Mesenchymal stem cell (in vitro differentiated cells and primary cell): ENCODE measurements around the gene MICAL2.

Experiments used
- DNase-seq: peaks from one replicate; pipeline ENCODE4 v3.0.0-alpha.2; 2013
- H2AFZ ChIP-seq: one replicate; pipeline ENCODE4 v1.6.1; 2013; ENCODE audit warnings: low read depth, mild to moderate bottlenecking, control low read depth, inconsistent platforms, low read length, moderate library complexity
- H2AK5ac ChIP-seq: 2 replicates; pipeline ENCODE4 v1.6.1; 2013; ENCODE audit warnings: low read length, moderate library complexity, mild to moderate bottlenecking, inconsistent platforms; ENCODE audit not compliant: severe bottlenecking
- H2BK120ac ChIP-seq: one replicate; pipeline ENCODE4 v1.6.1; 2013; ENCODE audit warnings: low read depth, mild to moderate bottlenecking, inconsistent platforms, low read length, moderate library complexity
- H2BK12ac ChIP-seq, 2 experiments: one replicate each; pipeline ENCODE4 v1.6.1; 2013; ENCODE audit warnings: inconsistent platforms in 2 of 2, low read length in 2 of 2, mild to moderate bottlenecking in 2 of 2, moderate library complexity in 2 of 2, control low read depth in 1 of 2
- H2BK15ac ChIP-seq: one replicate; pipeline ENCODE4 v1.6.1; 2013; ENCODE audit warnings: mild to moderate bottlenecking, low read depth, inconsistent platforms; ENCODE audit not compliant: poor library complexity, severe bottlenecking
- H2BK5ac ChIP-seq: 2 replicates; pipeline ENCODE4 v1.6.1; 2013; ENCODE audit warnings: low read depth, mild to moderate bottlenecking, low read length, control low read depth, inconsistent platforms; ENCODE audit not compliant: poor library complexity, severe bottlenecking
- H3K14ac ChIP-seq, 2 experiments: one replicate each; pipeline ENCODE4 v1.6.1; 2013; ENCODE audit warnings: inconsistent platforms in 2 of 2, low read length in 2 of 2, control low read depth in 1 of 2, mild to moderate bottlenecking in 1 of 2, moderate library complexity in 1 of 2
- H3K18ac ChIP-seq, 2 experiments: one replicate each; pipeline ENCODE4 v1.6.1; 2013; ENCODE audit warnings: inconsistent platforms in 2 of 2, low read length in 2 of 2, control low read depth in 1 of 2, low read depth in 1 of 2, mild to moderate bottlenecking in 1 of 2
- H3K23ac ChIP-seq, 2 experiments: one replicate each; pipeline ENCODE4 v1.6.1; 2013; ENCODE audit warnings: inconsistent platforms in 2 of 2, low read length in 2 of 2, mild to moderate bottlenecking in 2 of 2, moderate library complexity in 2 of 2, control low read depth in 1 of 2
- H3K27ac ChIP-seq: 2 replicates; pipeline ENCODE4 v1.5.1; 2013; ENCODE audit warnings: mild to moderate bottlenecking, moderate library complexity, low read length, control low read depth, inconsistent platforms; ENCODE audit not compliant: poor library complexity, severe bottlenecking
- H3K27me3 ChIP-seq, 2 experiments: 2 replicates each; pipeline versions ENCODE4 v1.6.1 to v1.7.0; 2013; ENCODE audit warnings: low read length in 2 of 2, mild to moderate bottlenecking in 2 of 2, moderate library complexity in 2 of 2, control low read depth in 1 of 2, inconsistent platforms in 1 of 2; ENCODE audit not compliant: control insufficient read depth in 1 of 2, insufficient read depth in 1 of 2
- H3K36me3 ChIP-seq, 2 experiments: 2 replicates each; pipeline versions ENCODE4 v1.6.1 to v1.7.0; 2013; ENCODE audit warnings: low read length in 2 of 2, control low read depth in 1 of 2, inconsistent platforms in 1 of 2, low read depth in 1 of 2, mild to moderate bottlenecking in 1 of 2; ENCODE audit not compliant: insufficient read depth in 2 of 2, control insufficient read depth in 1 of 2
- H3K4ac ChIP-seq, 2 experiments: one replicate each; pipeline ENCODE4 v1.6.1; 2013; ENCODE audit warnings: inconsistent platforms in 2 of 2, low read length in 2 of 2, mild to moderate bottlenecking in 2 of 2, moderate library complexity in 2 of 2, control low read depth in 1 of 2, low read depth in 1 of 2
- H3K4me1 ChIP-seq: 2 replicates; pipeline ENCODE4 v1.6.1; 2013; ENCODE audit warnings: low read depth, low read length, control low read depth; ENCODE audit not compliant: control insufficient read depth, insufficient read depth
- H3K4me2 ChIP-seq: 2 replicates; pipeline ENCODE4 v1.6.1; 2013; ENCODE audit warnings: low read length, mild to moderate bottlenecking, inconsistent platforms; ENCODE audit not compliant: poor library complexity, severe bottlenecking
- H3K4me3 ChIP-seq, 2 experiments: 2 replicates each; pipeline versions ENCODE4 v1.5.1 to v1.7.0; 2013; ENCODE audit warnings: low read length in 2 of 2, mild to moderate bottlenecking in 2 of 2, control low read depth in 1 of 2, low read depth in 1 of 2; ENCODE audit not compliant: insufficient read depth in 1 of 2
- H3K79me1 ChIP-seq: replicated peaks from 2 replicates; pipeline ENCODE4 v1.6.1; 2013; ENCODE audit warnings: mild to moderate bottlenecking, control low read depth, low read length, inconsistent platforms; ENCODE audit not compliant: poor library complexity, severe bottlenecking
- H3K9ac ChIP-seq: 2 replicates; pipeline ENCODE4 v1.7.0; 2013; ENCODE audit warnings: mild to moderate bottlenecking, low read length, moderate library complexity
- H3K9me3 ChIP-seq: 2 replicates; pipeline ENCODE4 v1.7.0; 2013; ENCODE audit warnings: mild to moderate bottlenecking, low read length; ENCODE audit not compliant: control insufficient read depth
- H4K8ac ChIP-seq: one replicate; pipeline ENCODE4 v1.6.1; 2013; ENCODE audit warnings: inconsistent platforms, mild to moderate bottlenecking, low read length, moderate library complexity
- H4K91ac ChIP-seq: one replicate; pipeline ENCODE4 v1.6.1; 2013; ENCODE audit warnings: mild to moderate bottlenecking, low read length, inconsistent platforms
- WGBS: methylation state at CpG from one replicate; pipeline ENCODE4 v1.1.7; 2013; ENCODE audit warnings: mixed read lengths; 5-methylcytosine and 5-hydroxymethylcytosine counted together

MICAL2 gene

GRCh38 chr11:12287009-12287373 is 176.6 kb downstream of the MICAL2 start:
- Histone ChIP-seq H2AK5ac (peak overlapping the region; percentile 82), H4K8ac (no peak overlapping the region), H3K18ac (peak overlapping the region; percentile 95 to 100), H3K27me3 (no peaks in the 10 kb centered on the region), H3K4me2 (no peak overlapping the region), H3K79me1 (peaks cover 3% of the 10 kb centered on the region), H2BK15ac (no peak overlapping the region), H2BK5ac (peak overlapping the region; percentile 98), H3K23ac (no peak overlapping the region), H3K14ac (no peak overlapping the region), H3K4me1 (peaks cover 34% of the 10 kb centered on the region), H2BK12ac (peak overlapping the region in 1 of 2 experiments; percentile 98), H3K9ac (peak overlapping the region; percentile 86), H2BK120ac (peak overlapping the region; percentile 67), H3K4ac (peak overlapping the region; percentile 79 to 96), H3K9me3 (no peaks in the 10 kb centered on the region), H3K36me3 (peaks cover 0 to 2% of the 10 kb centered on the region in 2 experiments), H4K91ac (peak overlapping the region; percentile 100), H3K27ac (peak overlapping the region; percentile 99), H3K4me3 (peak overlapping the region in 1 of 2 experiments; percentile 72), H2AFZ (no peak overlapping the region)
- DNase-seq, result peak; percentile 97
- WGBS, result no CpG with 5 or more reads among the region's 2 CpGs

GRCh38 chr11:12287374-12288211 is 177.2 kb downstream of the MICAL2 start:
- H3K27ac ChIP-seq, result peak overlapping the region; percentile 99
- H3K23ac ChIP-seq, result peak overlapping the region in 1 of 2 experiments; percentile 90
- H2BK120ac ChIP-seq, result peak overlapping the region; percentile 97
- peak overlapping the region in 1 of 2 experiments; percentile 98 for H3K14ac ChIP-seq
- peak overlapping the region; percentile 97 for H2BK5ac ChIP-seq
- H3K18ac ChIP-seq, result peak overlapping the region; percentile 95 to 100
- peaks cover 3% of the 10 kb centered on the region for H3K79me1 ChIP-seq
- peak overlapping the region in 1 of 2 experiments; percentile 72 for H3K4me3 ChIP-seq
- H3K4ac ChIP-seq, result peak overlapping the region; percentile 79 to 96
- H4K8ac ChIP-seq, result peak overlapping the region; percentile 98
- H3K4me1 ChIP-seq, result peaks cover 34% of the 10 kb centered on the region
- H2AFZ ChIP-seq, result peak overlapping the region; percentile 0
- peak overlapping the region; percentile 73 for H2BK15ac ChIP-seq
- H3K9ac ChIP-seq, result peak overlapping the region; percentile 86
- DNase-seq, result peak; percentile 97
- peaks cover 0 to 2% of the 10 kb centered on the region in 2 experiments for H3K36me3 ChIP-seq
- H3K9me3 ChIP-seq, result no peaks in the 10 kb centered on the region
- H3K4me2 ChIP-seq, result no peak overlapping the region
- peak overlapping the region; percentile 100 for H4K91ac ChIP-seq
- no peaks in the 10 kb centered on the region for H3K27me3 ChIP-seq
- 17% methylated on average over 13 of the region's 13 CpGs for WGBS
- H2BK12ac ChIP-seq, result peak overlapping the region; percentile 98 to 99
- peak overlapping the region; percentile 82 for H2AK5ac ChIP-seq

GRCh38 chr11:12288212-12288930 is 178.0 kb downstream of the MICAL2 start:
- Histone ChIP-seq H3K79me1 (peaks cover 3% of the 10 kb centered on the region), H3K4me1 (peaks cover 34% of the 10 kb centered on the region), H3K23ac (no peak overlapping the region), H4K91ac (peak overlapping the region; percentile 100), H3K9me3 (no peaks in the 10 kb centered on the region), H2BK5ac (peak overlapping the region; percentile 77), H2BK15ac (peak overlapping the region; percentile 60), H2AK5ac (peak overlapping the region; percentile 82), H3K4ac (peak overlapping the region; percentile 62 to 79), H2BK120ac (peak overlapping the region; percentile 97), H3K27me3 (no peaks in the 10 kb centered on the region), H3K27ac (peak overlapping the region; percentile 99), H2AFZ (peak overlapping the region; percentile 0), H3K18ac (peak overlapping the region; percentile 95 to 100), H3K14ac (no peak overlapping the region), H3K4me3 (peak overlapping the region in 1 of 2 experiments; percentile 72), H2BK12ac (peak overlapping the region; percentile 94 to 98), H4K8ac (peak overlapping the region; percentile 98), H3K36me3 (peaks cover 0 to 2% of the 10 kb centered on the region in 2 experiments), H3K9ac (peak overlapping the region; percentile 86), H3K4me2 (no peak overlapping the region)
- WGBS, result 35% methylated on average over 12 of the region's 12 CpGs
- DNase-seq, result peak; percentile 94
